HUES6 (cell line): Measurements from ENCODE around the gene TICRR.

Experiments used
- H3K27ac ChIP-seq: 2 replicates; pipeline ENCODE4 v1.7.0; 2013; ENCODE audit warnings: low read depth, mild to moderate bottlenecking, low read length, inconsistent platforms
- H3K27me3 ChIP-seq: 2 replicates; pipeline ENCODE4 v1.6.1; 2013; ENCODE audit warnings: low read length; ENCODE audit not compliant: control insufficient read depth, insufficient read depth
- H3K36me3 ChIP-seq: 2 replicates; pipeline ENCODE4 v1.6.1; 2013; ENCODE audit warnings: low read length; ENCODE audit not compliant: control insufficient read depth, insufficient read depth
- H3K4me1 ChIP-seq: 2 replicates; pipeline ENCODE4 v1.6.1; 2013; ENCODE audit warnings: low read length; ENCODE audit not compliant: control insufficient read depth, insufficient read depth
- H3K4me3 ChIP-seq: 2 replicates; pipeline ENCODE4 v1.5.1; 2013; ENCODE audit warnings: low read depth, low read length
- H3K9ac ChIP-seq: one replicate; pipeline ENCODE4 v1.6.1; 2013; ENCODE audit warnings: mild to moderate bottlenecking, low read length
- H3K9me3 ChIP-seq: 2 replicates; pipeline ENCODE4 v1.6.1; 2013; ENCODE audit warnings: low read depth, low read length; ENCODE audit not compliant: control insufficient read depth, insufficient read depth

TICRR gene

DNA sequence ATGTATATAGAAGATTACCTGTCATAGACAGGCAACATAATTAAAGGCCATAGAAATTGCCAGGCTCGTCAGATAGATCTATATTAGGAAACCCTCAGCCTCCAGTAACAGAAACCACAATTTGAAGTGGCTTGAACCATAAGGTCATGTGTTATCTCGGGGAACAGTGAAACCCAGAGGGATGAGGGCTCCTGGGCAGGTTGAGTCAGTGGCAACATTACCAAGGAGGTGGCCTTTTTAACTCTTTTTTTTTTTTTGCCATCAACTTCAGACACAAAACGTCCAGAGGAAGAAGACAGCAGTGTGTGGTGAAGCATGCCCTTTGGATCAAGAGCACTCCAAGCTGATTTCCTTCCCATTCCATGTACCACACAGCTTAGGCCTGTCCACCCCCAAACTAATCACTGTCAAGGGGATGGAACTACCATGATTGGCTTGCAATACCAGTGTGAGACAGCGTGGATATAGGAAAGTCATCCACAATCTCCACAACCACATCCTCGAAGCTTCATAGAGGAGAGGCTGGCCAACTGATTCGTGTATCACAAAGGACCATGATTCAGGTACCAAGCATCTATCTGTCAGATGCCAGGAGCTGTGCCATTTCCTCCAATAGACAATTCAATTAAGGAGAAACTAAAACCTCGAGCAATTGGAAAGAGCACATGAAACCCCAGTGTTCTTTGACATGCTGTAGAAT, 81.0 kb downstream of the TICRR start:
- no peak overlapping the region for H3K27ac ChIP-seq
- no peaks in the 10 kb centered on the region for H3K9me3 ChIP-seq
- peaks cover 4% of the 10 kb centered on the region; the same call in 1 of the 2 replicates for H3K4me1 ChIP-seq
- no peak overlapping the region for H3K9ac ChIP-seq
- peaks cover 8% of the 10 kb centered on the region; the same call in 1 of the 2 replicates for H3K27me3 ChIP-seq
- H3K4me3 ChIP-seq: no peak overlapping the region
- peaks cover 11% of the 10 kb centered on the region for H3K36me3 ChIP-seq

DNA sequence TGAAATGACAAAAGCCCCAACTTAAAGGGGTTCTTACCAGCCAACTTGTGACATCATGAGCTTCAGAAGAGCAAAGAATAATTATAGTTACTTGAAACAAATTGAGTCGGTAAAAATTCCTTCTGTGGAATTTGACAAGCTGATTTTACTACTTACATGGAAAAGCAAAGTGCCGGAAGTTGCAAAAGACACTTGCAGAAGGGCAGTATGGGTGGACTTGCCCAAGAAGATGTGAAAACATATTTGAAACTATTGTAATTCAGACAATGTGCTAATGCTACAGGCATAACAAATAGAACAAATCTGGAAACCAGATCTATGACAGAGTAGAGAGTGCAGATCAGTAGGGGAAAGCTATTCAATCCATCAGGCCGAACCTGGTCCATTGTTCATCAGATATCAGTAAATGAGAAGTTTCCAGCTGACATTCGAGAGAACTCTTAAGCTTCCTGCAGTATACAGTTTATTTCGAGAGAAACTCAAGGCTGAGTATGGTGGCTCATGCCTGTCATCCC, 82.5 kb downstream of the TICRR start:
- Histone ChIP-seq H3K9me3 (no peaks in the 10 kb centered on the region), H3K36me3 (no peaks in the 10 kb centered on the region; the same call in 1 of the 2 replicates), H3K9ac (no peak overlapping the region), H3K4me3 (no peak overlapping the region), H3K27me3 (peaks cover 8% of the 10 kb centered on the region; the same call in 1 of the 2 replicates), H3K27ac (no peak overlapping the region), H3K4me1 (peaks cover 4% of the 10 kb centered on the region; the same call in 1 of the 2 replicates)

DNA sequence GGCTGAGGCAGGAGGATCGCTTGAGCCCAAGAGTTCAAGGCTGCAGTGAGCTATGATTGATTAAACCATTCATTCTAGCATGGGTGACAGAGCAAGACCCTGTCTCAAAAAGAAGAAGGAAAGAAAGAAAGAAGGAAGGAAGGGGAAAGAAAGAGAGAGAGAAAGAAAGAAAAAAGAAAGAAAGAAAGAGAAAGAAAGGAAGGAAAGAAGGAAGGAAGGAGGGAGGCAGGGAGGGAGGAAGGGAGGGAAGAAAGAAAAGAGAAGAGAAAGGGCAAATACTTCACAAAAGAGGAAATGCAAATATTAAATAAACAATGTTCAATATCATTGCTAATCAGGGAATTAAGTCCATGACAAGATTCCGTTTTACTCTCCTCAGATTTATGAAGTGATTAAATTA, 84.0 kb downstream of the TICRR start:
- Histone ChIP-seq H3K9ac (no peak overlapping the region), H3K27ac (no peak overlapping the region), H3K4me3 (no peak overlapping the region), H3K27me3 (peaks cover 9% of the 10 kb centered on the region; the same call in 1 of the 2 replicates), H3K4me1 (peaks cover 4% of the 10 kb centered on the region; the same call in 1 of the 2 replicates), H3K9me3 (no peaks in the 10 kb centered on the region), H3K36me3 (no peaks in the 10 kb centered on the region)

DNA sequence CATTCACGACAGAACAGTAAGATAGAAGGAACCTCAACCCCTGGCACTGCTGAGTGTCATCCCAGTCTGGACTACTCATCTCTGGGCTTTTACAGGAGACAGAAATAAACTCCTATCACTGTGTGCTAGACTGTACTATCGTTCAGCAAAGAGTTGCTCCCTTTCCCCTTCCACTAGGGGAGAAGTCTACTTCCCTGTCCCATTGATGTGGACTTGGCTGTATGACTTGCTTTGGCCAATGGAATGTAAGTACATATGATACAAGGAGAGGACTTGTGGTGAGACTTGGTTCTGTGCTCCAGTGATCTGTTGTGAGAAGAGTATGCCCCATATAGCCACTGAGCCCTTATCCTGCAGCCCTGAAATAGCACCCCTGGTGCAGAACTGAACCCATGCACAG, 85.3 kb downstream of the TICRR start:
- peaks cover 19% of the 10 kb centered on the region for H3K27me3 ChIP-seq
- no peak overlapping the region for H3K27ac ChIP-seq
- H3K4me1 ChIP-seq: peaks cover 12% of the 10 kb centered on the region
- no peak overlapping the region for H3K9ac ChIP-seq
- no peaks in the 10 kb centered on the region for H3K36me3 ChIP-seq
- no peaks in the 10 kb centered on the region for H3K9me3 ChIP-seq
- no peak overlapping the region for H3K4me3 ChIP-seq

DNA sequence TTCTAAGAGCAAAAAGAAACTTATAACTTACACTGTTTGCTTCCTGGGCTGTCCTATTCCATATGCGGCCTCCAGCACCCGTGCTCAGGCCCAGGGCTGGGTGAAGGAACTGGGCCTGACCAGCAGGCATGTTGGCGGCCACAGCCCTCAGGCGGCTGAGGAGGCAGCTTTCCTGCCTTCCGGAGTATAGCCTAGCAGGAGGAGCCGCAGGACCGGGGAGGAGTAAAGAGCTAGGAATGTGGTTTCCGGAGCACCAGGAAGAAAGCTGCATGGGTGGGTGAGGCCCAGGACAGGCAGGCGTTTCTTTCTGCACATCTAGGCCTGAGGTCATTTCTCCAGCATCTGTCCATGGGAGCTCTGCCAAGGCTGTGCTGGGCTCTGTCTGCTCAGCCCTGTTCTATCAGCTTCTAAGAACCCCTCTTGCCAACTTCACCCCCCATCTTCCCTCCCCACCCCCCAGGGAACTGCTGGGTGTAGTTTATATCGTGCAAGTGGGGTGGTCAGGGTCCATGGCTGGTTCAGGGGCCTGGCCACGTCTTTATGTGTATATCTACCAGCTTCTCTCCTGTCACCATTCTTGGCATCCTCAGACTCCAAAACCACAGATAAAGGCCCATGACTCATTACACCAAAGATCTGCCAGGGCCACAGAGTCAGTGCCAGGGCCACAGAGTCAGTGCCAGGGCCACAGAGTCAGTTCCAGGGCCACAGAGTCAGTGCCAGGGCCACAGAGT, 87.8 kb downstream of the TICRR start:
- Histone ChIP-seq H3K4me1 (peaks cover 17% of the 10 kb centered on the region), H3K36me3 (no peaks in the 10 kb centered on the region), H3K9ac (no peak overlapping the region), H3K4me3 (no peak overlapping the region), H3K27me3 (peaks cover 31% of the 10 kb centered on the region), H3K27ac (no peak overlapping the region), H3K9me3 (no peaks in the 10 kb centered on the region)

DNA sequence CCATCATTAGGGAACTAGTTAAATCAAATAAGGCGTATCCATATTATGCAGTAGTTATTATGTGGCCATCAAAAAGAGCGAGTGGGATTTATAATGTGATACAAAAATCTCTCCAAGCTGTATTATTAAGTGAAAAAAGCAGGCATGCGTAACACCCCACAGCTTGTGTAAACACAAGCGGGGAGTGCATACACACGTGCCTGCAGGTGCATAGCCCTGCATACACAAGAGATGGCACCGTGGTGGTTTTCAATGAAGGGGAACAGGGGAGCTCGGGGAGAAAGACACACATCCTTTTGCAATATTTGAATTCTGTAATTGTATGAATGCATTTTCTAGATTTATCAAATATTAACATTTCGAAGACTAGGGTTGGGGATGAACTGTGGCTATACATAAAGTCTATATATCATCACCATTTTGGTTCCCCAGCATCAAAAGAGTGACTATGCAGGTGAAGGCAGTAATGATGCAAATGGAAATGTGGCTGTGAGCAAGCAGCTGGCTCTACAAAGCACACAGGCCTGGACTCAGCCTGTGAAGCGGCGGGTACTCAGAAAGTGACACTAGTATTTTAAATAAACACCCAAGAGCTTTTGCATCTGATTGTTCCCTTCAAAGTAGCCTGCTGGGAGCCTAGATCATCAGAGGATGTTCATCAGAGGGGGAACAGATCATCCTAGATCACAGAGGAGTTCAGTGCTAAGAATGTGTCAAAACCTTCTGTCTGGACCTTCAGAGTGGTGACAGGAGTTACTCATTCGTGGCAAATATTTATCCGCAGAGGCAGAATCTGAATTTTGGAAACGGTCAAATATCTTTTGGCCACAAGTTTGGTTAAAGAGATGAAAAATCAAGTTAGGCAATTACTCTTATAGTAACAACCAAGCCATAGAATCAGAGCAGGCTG, 89.4 kb downstream of the TICRR start:
- H3K9me3 ChIP-seq: no peaks in the 10 kb centered on the region
- H3K27ac ChIP-seq: no peak overlapping the region
- H3K4me1 ChIP-seq: peaks cover 17% of the 10 kb centered on the region
- H3K27me3 ChIP-seq: peaks cover 31% of the 10 kb centered on the region
- peak overlapping the region; percentile 56; the same call in 1 of the 2 replicates for H3K4me3 ChIP-seq
- no peak overlapping the region for H3K9ac ChIP-seq
- H3K36me3 ChIP-seq: no peaks in the 10 kb centered on the region

DNA sequence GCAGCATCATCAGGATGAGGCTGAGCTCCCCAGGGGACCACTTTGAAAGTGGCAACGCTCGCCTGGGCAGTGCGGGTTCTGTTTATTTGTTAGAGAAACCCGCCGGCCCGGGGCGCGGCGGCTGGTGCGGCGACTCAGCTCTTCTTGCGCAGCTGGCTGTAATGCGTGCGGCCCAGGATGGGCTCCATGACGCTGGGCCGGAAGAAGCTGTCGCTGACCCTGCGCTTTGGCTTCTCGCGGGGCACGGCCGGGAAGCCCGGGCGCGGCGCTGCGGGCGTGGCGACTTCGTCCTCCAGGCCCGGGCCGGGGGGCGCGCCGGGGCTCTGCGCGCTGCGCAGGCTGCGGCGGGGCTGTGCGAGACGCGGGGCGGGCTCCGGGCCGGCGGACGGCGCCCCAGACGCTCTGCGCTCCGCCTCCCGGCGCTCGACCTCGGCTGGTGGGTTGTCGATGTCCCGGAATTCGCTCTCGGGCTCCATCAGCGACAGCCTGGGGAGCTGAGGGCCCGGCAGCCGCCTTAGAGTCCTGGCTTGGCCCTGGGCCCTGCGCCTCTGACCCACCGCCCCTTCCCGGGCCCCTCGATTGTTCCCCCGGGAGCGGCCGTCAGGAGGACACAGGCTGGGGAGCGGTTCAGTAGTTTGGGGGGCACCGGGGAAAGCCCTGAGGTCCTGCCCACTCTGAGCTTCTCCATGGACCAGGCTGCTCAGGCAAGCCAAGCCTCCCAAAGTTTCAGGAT, 90.3 kb downstream of the TICRR start:
- Histone ChIP-seq H3K27ac (no peak overlapping the region), H3K4me3 (peak overlapping the region; percentile 56), H3K4me1 (peaks cover 17% of the 10 kb centered on the region), H3K9ac (peak overlapping the region; percentile 10), H3K36me3 (no peaks in the 10 kb centered on the region), H3K9me3 (no peaks in the 10 kb centered on the region), H3K27me3 (peaks cover 26% of the 10 kb centered on the region)

DNA sequence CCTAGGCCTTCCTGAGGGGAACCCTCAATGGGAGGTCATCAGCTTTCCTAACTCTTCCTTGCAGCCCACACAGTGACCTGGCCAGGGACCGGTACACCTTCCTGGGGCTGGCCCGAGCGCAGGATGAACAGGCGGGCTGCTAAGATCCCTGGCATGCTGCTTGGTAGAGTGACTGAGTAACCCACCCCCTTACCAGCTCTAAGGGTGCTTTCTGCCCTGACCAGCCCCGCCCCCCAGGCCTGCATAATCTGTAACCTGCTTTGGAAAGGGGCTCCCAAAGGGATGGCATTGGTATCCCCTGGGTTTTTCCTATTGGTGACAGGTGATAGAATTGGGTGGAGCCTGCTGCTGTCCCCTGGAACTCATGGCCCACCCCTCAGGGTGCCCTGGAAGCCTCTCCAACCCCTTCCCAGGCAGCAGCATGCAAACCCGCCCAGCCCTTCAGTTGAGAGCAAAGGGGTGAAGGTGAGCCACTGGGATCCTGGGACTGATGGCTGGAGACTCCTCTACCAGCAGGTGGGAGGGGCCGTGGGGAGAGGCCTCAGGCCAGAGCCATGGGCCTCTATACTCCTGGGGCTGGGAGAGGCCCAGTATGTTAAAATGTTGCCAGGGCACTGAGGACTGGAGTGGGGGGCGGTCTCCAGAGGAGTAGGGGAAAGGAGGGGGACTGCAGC, 91.1 kb downstream of the TICRR start:
- Histone ChIP-seq H3K27me3 (peaks cover 23% of the 10 kb centered on the region), H3K27ac (no peak overlapping the region), H3K9me3 (no peaks in the 10 kb centered on the region), H3K9ac (no peak overlapping the region), H3K4me3 (peak overlapping the region; percentile 56), H3K4me1 (peaks cover 17% of the 10 kb centered on the region), H3K36me3 (no peaks in the 10 kb centered on the region)

DNA sequence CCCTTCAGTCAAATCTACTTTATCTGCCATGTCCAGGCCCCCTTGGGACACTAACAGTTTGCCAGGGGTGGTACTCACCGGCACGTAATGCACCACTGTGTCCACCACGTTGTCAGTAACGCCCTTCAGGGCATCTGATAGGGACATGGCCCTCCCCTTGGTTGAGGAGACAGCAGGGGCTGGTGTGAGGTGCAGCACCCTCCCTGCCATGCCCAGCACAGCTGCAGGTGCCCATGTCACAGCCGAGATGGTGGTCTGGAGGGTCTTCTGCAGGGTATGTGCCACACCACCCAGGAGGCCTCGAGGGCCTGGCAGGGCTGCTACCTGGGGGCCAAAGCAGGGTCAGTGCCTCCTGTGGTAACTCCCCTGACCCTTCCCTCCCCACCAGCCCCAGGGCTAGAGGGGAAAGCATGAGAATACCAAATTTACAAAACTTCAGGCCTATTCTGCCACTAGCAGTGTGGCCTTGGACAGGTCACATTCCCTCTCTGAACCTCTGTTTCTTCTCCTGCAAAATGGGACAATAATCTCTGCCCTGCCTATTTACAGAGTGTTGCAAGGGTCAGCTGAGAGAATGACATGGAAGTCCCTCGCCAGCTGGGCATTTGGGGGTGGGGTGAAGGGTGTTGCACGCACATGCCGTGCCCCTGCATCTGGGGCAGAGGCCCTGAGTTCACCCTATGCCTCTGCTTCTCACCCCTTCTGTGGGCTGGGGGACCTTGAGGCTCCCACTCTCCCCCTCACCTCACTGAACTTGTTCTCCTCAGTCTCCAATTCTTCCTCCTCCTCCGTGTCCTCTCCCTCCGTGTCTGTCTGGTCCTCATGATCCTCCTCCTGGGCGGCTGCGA, 91.8 kb downstream of the TICRR start:
- H3K4me3 ChIP-seq: no peak overlapping the region
- H3K9ac ChIP-seq: no peak overlapping the region
- H3K36me3 ChIP-seq: no peaks in the 10 kb centered on the region
- H3K4me1 ChIP-seq: peaks cover 17% of the 10 kb centered on the region
- H3K9me3 ChIP-seq: no peaks in the 10 kb centered on the region
- H3K27ac ChIP-seq: no peak overlapping the region
- H3K27me3 ChIP-seq: peaks cover 23% of the 10 kb centered on the region
